ENCODE measurements around the gene NUP50.

The NUP50 gene

DNA sequence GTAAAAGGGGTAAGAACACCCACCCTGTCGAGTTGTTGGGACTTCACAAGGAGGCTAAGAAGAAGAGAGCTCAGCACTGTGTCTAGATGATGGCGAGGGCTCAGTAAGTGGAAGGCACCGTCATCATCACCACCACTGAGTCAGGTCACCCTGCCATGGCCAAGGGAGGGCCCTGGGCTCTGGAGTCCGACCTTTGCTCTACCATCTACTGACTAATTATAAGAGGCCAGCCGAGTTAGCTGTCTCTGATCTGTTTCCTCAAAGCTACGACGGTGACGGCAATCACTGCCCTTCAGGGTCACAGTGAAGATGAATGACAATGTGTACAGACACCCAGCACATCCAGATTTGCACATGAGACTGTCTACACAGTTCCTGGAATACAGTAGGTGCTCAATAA, 47.7 kb downstream of the NUP50 start:
- no peak for DNase-seq

DNA sequence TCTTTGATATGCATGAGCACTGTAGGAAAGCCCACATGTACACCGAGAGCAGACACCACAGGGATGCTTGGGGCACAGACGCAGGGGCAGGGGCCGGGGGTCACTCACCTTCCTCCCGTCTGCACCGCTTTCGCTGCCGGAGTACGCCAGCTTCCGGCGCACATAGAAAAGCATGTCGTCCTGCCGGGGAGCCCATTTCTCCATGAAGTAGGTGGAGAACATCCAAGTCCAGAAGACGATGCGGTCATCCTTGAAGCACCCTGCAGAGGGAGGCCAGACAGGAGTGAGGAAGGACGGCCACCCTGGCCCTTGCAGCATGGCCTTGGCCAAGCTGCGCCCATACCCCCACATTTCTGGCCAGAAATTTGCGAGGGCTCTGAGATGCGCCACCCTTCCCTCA, 48.1 kb downstream of the NUP50 start:
- DNase-seq = no peak

DNA sequence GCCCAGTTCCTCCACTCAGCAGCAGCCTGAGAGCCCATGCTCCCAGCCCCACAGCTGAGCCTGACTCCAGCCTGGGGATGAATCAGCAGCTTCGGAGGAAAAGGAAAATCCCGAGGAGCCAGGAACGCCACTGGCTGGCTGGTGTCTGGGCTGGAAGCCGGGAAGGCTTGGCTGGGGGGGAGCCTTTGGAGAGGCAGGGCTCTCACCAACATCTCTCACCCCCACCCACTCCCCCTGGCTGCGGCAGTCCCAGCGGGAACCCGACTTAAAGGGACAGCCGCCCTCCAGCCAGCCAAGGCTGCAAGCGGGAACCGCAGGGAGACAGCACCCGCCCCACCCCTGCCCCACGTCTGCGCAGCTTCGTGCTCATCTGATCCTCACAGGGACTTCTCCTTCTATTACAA, 48.6 kb downstream of the NUP50 start:
- DNase-seq = no peak

DNA sequence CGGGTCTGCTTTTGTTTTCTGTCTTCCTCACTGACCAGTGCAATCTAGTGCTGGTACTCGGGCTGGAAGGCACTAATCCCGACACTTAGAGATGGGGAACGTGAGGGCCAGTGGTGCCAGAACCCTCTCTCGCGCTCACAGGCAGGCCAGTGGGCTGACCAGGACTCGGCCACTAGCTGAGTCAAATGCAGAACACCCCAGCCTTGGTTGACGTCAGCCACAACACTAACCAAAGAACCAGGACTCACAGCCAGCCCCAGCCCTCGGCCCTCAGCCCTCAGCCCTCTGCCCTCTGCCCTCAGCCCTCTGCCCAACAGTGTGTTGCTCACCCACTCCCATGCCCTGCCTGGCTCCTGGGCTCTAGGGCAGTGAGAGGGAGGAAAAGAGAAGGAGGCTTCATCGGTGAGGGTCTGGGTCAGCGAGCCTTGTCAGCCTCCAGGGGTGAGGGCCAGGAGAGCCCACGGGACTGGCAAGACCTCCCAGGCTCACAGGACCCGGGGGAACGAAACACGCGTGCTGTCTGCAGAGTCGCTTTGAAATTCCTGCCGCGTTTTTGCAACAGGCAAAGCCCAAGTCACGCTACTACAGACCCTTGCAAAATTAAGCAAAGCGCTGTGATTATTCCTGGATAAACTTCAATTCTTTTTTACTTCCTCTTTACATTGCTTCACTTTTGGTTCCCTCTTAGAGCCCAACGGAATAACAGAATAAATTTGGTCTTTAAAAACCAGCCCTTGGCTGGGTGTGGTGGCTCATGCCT, 49.4 kb downstream of the NUP50 start:
- DNase-seq = peak; percentile 79 to 87

DNA sequence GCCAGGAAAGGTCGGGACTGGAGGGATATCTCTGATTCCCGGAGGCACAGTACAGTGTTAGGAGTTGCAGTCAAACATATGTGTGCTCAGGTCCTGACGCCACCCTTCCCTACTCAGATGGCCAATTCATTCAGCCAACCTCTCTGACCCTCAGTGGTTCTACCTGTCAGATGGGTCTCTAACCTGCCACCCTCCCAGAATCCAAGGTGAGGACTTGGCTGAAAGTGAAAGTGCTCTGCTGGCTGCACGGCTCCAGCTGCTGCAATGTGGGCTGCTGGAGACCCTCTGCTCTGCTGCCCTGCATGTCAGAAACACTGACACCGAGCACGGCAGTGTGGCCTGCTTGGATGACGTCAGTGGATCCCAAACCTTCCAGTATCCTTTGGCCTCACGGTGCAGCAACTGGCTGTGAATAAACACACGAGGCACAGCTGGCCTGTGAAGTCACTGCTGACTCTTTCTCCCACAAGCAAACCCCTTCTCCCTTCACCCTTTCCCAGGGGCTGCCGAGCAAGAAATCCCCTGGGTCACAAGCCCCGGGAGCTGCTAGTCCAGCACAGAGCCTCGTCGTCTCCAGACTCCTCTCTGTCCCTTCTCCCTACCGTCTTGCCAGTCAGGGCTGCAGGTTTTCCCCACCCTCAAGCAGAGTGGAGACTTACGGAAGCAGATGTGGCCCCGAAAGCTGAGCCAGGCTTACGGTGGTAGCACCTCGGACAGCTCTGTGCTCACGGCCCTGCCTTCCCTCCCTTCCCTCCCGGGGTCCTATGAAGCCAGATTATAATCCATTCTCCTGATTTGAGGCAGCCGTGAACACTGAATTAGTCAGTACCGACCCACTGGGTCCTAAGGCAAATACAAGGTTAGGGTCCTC, 52.6 kb downstream of the NUP50 start:
- no peak for DNase-seq

DNA sequence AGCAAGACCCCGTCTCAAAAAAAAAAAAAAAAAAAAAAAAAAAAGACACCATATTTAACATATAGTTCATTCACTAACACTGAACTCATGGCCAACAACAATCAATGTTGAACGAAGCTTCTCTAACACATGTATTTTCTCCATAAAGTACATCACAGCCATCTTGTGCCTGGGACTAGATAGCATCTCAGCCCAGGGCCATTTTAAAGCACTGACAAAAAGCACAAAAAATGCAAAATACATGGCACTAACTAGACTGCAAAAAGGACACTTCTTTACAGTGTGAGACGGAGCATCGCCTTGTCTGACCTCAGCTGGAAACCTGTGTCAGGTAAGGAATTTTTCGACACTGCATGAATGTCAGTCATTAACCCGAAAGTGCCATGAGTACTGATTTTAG, 53.6 kb downstream of the NUP50 start:
- no peak for DNase-seq

DNA sequence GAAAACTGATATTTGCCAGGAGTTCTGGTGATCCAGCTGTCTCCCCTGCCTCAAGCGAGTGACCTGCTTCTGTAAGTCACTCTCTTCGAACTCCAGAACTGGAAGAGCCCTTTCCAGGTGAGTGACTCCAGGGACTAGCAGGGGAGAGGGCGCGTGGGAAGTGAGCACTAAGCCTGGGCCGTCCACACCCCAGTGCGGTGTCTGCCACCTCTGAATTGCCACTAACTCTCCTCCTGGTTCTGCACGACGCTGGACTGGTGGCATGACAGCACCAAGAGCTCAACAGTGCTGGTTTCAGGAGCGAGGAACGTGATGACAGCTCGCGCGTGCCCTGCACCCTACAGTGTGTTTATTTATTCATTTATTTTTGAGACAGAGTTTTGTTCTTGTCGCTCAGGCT, 54.1 kb downstream of the NUP50 start:
- no peak for DNase-seq

DNA sequence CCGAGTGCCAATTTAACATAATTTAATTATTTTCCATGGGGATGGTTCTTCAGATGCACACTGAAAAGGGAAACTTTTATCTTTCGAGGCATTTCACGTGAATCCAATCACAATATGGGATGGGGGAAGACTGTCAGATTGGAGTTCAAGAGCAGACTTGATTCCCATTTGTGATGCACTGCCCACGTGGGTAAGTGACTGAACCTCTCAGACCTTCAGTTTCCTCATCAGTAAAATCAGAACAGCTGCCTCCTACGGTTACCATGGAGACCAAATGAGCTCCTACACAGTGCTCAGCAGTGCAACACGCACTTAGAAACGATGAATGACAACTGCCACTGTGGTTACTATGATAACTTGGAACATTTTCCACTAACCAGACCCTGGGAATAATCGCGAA, 55.3 kb downstream of the NUP50 start:
- DNase-seq = no peak

DNA sequence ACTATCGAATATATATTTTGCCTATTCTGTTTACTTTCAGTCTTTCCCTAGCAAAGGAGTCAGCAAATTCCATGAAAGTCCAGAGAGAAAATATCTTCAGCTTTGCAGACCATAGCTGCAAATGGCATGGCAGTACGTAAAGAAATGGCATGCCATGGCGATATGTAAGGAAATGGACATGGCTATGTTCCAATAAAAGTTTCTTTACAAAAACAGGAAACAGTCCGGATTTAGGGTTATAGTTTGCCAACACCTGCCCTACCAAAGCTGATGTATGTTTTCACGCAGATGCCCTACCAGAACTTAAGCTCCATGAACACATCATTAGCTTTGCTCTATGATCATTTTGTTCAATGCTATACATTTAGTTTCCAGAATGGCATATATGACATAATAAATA, 57.5 kb downstream of the NUP50 start:
- DNase-seq = no peak

DNA sequence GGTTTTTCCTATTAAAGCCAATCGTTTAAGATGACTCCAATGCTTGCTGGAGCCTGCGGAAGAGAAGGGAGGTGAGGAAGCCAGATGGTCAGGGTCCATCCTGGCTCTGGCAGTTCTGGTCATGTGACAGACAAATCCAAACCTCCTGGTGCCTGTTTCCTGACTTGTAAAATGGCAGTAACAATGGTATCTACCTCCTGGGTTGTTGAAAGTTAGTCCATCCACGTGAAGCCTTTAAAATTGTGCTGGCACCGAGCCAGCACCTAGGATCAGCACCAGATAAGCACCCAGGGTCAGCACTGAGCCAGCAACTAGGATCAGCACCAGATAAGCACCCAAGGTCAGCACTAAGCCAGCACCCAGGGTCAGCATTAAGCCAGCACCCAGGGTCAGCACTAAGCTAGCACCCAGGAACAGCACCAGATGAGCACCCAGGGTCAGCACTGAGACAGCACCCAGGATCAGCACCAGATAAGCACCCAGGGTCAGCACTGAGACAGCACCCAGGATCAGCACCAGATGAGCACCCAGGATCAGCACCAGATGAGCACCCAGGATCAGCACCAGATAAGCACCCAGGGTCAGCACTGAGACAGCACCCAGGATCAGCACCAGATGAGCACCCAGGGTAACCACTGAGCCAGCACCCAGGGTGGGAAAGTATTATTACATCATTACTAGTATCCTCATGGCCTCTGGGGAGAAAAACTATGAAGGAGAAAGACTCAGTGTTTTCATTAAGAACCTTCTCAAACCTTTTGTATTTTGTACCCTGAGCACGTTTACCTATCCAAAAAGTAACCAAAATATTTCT, 59.8 kb downstream of the NUP50 start:
- DNase-seq = no peak

DNA sequence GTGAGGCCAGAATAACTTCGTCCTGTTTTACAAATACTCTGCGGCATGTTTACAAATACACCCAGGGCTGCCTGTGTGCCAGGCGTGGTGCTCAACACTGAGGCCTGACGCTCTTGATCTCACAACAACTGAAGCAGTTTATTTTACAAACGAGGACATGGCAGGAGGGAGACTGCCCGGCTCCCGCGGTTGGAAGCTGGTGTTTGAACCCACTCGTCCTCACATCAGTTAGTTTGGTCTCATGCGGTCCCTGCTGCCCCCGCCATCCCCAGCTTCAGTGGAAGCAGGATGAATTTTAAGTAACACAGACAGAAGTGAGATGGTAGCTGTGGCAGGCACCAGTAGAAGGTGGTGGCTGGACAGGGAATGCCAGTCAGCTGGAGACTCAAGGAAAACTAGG, 60.6 kb downstream of the NUP50 start:
- DNase-seq = no peak

DNA sequence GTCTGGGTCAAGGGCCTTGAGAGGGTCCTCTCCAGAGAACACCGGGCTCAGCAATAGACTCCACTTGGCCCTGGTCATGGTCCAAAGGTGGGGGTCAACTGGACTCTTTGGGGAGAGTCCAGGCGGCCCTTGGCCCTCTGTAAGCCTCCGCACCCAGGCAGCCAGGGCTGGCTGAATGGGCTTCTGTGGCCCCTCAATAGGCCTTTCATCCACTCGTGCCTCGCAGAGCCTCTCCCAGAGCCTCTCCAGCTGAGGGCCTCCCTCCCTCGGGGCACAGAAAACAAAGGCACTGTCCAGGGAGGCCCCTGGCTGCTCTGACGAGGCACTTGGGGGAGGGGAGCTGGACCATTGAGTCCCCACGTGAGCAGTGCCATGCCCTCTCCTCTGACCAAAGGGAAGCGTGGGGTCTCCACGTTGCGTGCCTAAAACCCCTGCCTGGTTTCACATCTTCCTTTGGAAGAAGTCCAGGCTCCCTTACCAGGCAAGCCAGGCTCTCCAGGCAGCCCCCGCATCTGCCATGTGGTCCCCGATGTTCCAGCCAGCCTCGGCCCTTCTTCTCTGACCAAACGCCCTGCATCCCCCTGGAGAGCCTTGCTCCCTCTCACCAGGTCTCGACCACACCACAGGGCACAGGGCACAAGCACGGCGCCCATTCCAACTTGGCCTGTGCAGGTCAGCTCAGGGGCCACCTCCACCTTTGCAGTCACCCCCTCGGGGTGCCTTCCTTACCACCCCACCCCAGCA, 61.4 kb downstream of the NUP50 start:
- DNase-seq = no peak

DNA sequence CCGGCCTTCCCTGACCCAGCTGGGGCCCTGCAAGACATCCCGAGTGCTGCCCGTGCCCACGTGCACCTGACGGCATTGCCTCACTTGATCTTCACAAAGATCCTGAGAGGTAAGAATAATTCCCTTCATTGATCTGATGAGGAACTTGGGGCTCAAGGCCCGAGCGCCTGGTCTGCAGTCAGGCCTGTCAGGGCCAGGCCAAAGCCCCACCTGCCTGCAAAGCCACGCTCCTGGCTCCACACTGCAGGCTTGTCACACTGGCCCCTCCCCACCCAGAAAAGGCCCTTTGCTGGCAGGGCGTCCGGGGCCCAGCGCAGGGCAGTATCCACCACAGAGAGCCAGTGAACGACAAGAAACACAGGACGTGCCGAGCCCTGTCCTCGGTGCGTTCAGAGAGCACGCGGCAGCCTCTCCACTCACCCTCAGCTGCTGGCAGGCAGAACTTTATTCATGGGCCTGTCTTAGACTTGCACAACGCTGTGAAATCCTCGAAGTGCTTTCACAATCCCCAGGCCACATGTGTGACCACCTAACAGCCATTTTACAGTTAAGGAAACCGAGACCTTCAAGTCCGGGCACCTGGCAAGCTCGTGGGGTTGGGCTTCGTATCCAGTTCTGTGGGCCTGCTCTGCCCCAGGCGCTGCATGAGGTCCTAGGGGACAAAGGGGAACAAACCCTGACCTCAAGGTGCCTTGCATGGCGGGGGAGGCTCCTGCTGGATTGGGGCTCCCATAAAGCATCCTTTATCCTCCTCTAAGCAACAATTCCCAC, 62.2 kb downstream of the NUP50 start:
- DNase-seq = peak; percentile 92 to 94

DNA sequence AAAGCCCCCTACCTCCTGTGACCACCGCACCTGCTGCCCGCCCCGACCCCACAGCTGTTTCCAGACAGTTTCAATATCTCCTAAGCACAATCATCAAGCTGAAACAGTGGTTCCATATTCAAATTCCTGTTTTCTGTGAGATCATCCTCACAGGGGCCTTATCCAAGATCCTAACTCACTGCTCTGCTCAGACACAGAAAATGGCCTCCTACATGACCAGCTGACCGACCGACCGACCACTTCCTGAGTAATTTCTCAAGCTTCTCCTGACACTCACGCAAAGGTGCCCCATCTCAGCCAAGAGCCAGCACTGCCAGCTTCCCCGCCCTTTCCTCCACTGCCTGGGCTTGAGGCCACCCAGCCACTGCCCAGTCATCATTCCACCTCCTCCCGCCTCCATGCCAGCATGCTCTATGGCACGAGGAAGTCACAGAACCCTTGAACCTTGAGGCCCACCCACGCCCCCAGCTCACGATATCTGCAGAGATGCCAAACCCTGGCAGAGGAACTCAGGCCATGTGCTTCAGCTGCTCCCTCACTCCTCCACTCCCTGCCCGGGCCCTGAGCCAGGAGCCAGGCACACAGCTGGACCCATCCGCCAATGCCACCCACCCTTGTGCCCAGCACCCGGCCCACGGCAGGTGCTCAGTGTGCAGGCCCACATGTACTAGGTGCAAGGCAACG, 62.9 kb downstream of the NUP50 start:
- peak; percentile 93 for DNase-seq

DNA sequence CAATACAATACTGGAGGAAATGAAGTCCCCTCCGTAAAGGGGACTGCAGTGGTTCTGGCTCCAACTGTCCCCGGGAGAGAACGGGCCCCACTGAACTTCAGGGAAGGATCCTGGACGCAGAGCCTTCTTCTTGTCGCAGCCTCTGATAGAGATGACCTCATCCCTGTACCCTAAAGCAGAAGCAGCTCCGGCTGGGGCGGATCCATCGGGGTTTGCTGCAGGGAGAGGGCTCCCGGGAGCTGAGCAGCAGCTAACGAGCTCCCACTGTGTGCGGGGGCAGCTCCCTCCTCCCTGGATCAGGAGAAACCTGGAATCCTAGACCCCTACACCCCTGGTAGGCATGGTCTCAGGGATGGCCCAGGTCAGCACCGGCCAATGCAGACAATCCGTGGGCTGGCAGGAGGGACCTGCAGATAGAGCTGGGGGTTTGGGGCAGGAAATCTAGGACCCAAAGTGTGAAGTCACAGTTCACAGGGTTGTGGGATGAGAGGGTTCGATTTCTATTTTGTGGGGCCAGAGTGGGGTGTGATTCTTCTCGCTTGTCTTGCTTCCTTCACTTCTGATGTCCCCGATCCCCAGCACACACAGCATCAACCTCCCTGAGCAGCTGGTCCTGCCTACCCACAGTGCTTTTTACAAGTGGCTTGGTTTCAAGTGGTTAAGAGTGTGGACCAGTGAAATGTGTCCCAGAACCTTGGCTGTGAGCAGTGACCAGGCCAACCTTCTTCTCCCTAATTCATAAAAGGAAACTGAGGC, 64.1 kb downstream of the NUP50 start:
- DNase-seq = no peak

DNA sequence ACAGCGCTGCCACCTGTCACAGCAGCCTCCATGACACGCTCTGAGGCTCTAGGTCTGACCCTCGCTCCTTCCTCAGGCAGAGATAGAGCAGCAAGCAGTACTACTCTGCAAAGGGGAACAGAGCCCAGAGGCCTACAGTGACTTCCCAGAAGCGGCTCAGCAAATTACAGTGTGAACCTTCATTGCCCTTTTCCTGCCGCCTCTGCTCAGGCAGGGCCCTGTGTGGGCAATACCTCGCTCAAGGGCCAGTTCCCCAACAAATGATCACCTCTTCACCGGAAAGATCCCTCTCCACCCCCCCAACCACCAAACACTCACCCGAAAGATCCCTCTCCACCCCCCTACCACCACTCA, 64.7 kb downstream of the NUP50 start:
- no peak for DNase-seq

DNA sequence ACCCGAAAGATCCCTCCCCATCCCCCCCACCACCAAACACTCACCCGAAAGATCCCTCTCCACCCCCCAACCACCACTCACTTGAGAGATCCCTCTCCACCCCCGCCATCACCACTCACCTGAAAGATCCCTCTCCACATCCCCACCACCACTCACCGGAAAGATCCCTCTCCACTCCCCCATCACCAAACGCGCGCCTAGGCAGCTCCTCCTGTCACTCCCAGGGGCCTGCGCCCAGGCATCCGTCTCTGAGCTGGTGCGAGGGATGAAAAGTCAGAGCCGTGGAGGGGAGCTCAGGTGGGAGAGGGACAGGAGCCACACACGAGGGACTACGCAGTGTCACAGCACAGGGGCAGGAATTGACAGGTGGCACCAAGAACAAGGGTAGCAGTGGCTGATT, 65.5 kb downstream of the NUP50 start:
- no peak for DNase-seq

DNA sequence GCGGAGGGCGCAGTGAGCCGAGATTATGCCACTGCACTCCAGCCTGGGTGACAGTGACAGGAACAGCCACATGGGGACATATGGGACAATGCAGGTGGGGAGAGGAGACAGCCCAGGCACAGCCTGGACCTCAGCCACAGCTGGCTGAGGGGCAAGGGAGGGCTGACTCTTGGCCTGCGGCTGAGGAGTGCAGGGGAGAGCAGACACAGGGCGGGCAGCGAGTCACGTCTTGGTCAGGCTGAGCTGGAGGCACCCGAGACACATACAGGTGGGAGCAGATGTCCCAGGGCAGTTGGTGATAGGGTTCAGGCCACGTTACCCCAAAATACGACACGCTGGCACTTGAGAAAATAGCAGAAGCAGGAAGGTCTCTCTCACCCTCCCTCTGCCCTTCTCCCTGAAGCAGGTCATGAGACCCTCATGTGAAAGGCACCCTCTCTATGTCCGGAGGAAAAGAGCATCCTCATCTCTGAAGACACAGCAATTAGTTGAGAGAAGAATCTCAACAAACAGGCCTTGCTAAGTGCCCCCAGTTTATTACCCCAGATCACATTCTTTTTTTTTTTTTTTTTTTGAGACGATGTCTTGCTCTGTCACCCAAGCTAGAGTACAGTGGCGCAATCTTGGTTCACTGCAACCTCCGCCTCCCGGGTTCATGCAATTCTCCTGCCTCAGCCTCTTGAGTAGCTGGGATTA, 66.4 kb downstream of the NUP50 start:
- DNase-seq = peak; percentile 16 to 23

DNA sequence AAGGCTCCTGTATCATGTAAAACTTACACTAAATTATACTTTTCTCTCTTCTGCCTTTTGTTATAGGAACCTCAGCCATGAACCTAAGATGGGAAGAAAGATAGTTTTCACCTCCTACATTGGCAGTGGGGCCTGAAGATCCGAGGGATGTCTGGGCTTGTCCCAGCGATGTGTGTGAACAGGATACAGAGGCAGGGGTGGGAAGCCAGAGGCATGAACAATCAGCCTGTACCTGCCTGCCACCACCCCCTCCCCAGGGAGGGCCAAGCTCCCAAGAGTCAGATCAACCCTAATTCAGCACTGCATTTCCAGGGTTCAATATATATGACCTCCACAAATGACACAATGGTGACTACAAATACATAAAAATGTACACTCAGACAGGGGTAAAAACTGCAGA, 67.6 kb downstream of the NUP50 start:
- DNase-seq = no peak

DNA sequence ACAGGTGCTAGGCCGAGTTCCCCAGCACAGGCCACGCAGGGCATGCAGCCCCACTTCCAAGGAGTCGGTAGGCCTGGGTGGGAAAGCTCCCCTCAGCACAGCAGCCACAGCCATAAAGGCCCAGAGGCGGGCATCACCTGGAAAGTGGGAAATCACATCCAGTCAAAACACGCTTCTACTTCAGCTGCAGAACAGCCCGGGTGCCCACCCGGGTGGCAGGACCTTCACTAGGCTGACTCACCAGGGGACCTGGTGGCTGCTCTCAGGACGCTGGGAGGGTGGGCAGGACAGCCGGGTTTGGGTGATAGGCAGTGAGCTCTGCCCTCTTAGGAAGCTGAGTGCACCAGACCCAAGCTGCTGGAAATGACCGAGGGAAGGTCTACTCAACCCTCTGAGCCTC, 69.7 kb downstream of the NUP50 start:
- DNase-seq = no peak
